H1 (cell line): Measurements from ENCODE around the gene LUM. TPM values are rescaled to one million over a fixed set of nuclear protein-coding genes. Genes with fewer than 3 reads are reported as not detected.

ENCODE experiments used
- CTCF ChIA-PET: fragments of 300-600 bp; sonication (Branson Sonifier 250); formaldehyde crosslinking; loops from one replicate; lab custom pipeline; 2021; ENCODE audit not compliant: partially characterized antibody; lab: Charles Lee
- POLR2A ChIA-PET: fragments of 300-600 bp; sonication (Branson Sonifier 250); formaldehyde crosslinking; loops from one replicate; lab custom pipeline; 2021; ENCODE audit warnings: inconsistent platforms; ENCODE audit not compliant: partially characterized antibody; lab: Charles Lee
- DNase-seq, 2 experiments: peaks; one replicate each; pipeline versions ENCODE4 v3.0.0 to v3.0.0-alpha.2; 2010 to 2022; ENCODE audit warnings: low spot score in 2 of 2, low read depth in 1 of 2, mixed read lengths in 1 of 2
- FAIRE-seq: peaks from 2 replicates; lab custom pipeline; 2011; peaks lifted over from hg19 to GRCh38; lab: Jason Lieb, UNC
- H2AFZ ChIP-seq: 2 replicates; pipeline ENCODE4 v1.8.1; 2012; ENCODE audit warnings: low read length, inconsistent platforms
- H2AK5ac ChIP-seq: 2 replicates; pipeline ENCODE4 v1.6.1; 2013; ENCODE audit warnings: low read depth, low read length
- H2BK120ac ChIP-seq: replicated peaks from 2 replicates; pipeline ENCODE3; 2013; ENCODE audit warnings: low read depth, low read length, inconsistent platforms
- H2BK12ac ChIP-seq: 2 replicates; pipeline ENCODE4 v1.6.1; 2013; ENCODE audit warnings: low read depth, low read length
- H2BK15ac ChIP-seq: 2 replicates; pipeline ENCODE4 v1.6.1; 2013; ENCODE audit warnings: low read length
- H2BK20ac ChIP-seq: 2 replicates; pipeline ENCODE4 v1.6.1; 2013; ENCODE audit warnings: low read length
- H2BK5ac ChIP-seq: 2 replicates; pipeline ENCODE4 v1.6.1; 2013; ENCODE audit warnings: low read depth, low read length
- H3K14ac ChIP-seq: 2 replicates; pipeline ENCODE4 v1.6.1; 2013; ENCODE audit warnings: inconsistent platforms; ENCODE audit not compliant: insufficient read length
- H3K18ac ChIP-seq: 2 replicates; pipeline ENCODE4 v1.6.1; 2013; ENCODE audit warnings: low read length; ENCODE audit errors: extremely low read depth
- H3K23ac ChIP-seq: 2 replicates; pipeline ENCODE4 v1.6.1; 2013; ENCODE audit warnings: inconsistent platforms; ENCODE audit not compliant: insufficient read length
- H3K23me2 ChIP-seq: 2 replicates; pipeline ENCODE4 v1.6.1; 2013; ENCODE audit warnings: low read depth, low read length
- H3K27ac ChIP-seq: 2 replicates; pipeline ENCODE4 v1.6.1; 2011; ENCODE audit warnings: low read depth, low read length, inconsistent platforms
- H3K27me3 ChIP-seq, 4 experiments: replicated peaks in 1 of 4; 1 replicate in 1 of 4; 2 replicates in 3 of 4; pipeline versions ENCODE4 v1.6.1 to v1.8.1; 2011 to 2013; ENCODE audit warnings: low read length in 3 of 4, mild to moderate bottlenecking in 3 of 4, inconsistent platforms in 2 of 4, mixed read lengths in 2 of 4, moderate library complexity in 1 of 4; ENCODE audit not compliant: control insufficient read depth in 3 of 4, insufficient read depth in 3 of 4; ENCODE audit errors: extremely low read depth in 1 of 4
- H3K36me3 ChIP-seq, 4 experiments: 2 replicates each; pipeline versions ENCODE4 v1.6.1 to v1.8.1; 2011 to 2013; ENCODE audit warnings: mild to moderate bottlenecking in 4 of 4, low read length in 3 of 4, moderate library complexity in 2 of 4, control low read depth in 1 of 4, inconsistent platforms in 1 of 4; ENCODE audit not compliant: insufficient read depth in 4 of 4, control insufficient read depth in 2 of 4
- H3K4ac ChIP-seq: replicated peaks from 2 replicates; pipeline ENCODE3; 2013; ENCODE audit warnings: low read length, low read depth, mixed read lengths, inconsistent platforms; ENCODE audit not compliant: insufficient read length
- H3K4me1 ChIP-seq, 4 experiments: replicated peaks in 1 of 4; 1 replicate in 1 of 4; 2 replicates in 3 of 4; pipeline versions ENCODE4 v1.6.1 to v1.8.1; 2011 to 2013; ENCODE audit warnings: low read length in 3 of 4, inconsistent platforms in 2 of 4, mixed read lengths in 1 of 4; ENCODE audit not compliant: insufficient read depth in 4 of 4, control insufficient read depth in 3 of 4
- H3K4me2 ChIP-seq, 2 experiments: 2 replicates each; pipeline versions ENCODE4 v1.6.1 to v1.8.1; 2011 to 2013; ENCODE audit warnings: low read depth in 2 of 2, low read length in 2 of 2, control low read depth in 1 of 2, inconsistent platforms in 1 of 2, mild to moderate bottlenecking in 1 of 2; ENCODE audit not compliant: insufficient read depth in 1 of 2
- H3K4me3 ChIP-seq, 4 experiments: fragments of 200-600, 300-600 bp in 1 of 4; sonication (generic), shearing (Covaris generic), sonication (Bioruptor Twin) in 1 of 4; 2 replicates each; pipeline versions ENCODE4 v1.5.1 to v1.8.1; 2011 to 2016; ENCODE audit warnings: low read length in 4 of 4, low read depth in 3 of 4, control low read depth in 2 of 4, inconsistent platforms in 2 of 4, mild to moderate bottlenecking in 2 of 4, mixed read lengths in 1 of 4, moderate library complexity in 1 of 4; ENCODE audit not compliant: insufficient read depth in 2 of 4; ENCODE audit errors: extremely low read depth in 1 of 4
- H3K56ac ChIP-seq: replicated peaks from 2 replicates; pipeline ENCODE3; 2013; ENCODE audit warnings: low read depth, mild to moderate bottlenecking, mixed read lengths, low read length, inconsistent platforms; ENCODE audit not compliant: insufficient read length
- H3K79me1 ChIP-seq: 2 replicates; pipeline ENCODE4 v1.6.1; 2013; ENCODE audit warnings: low read depth, low read length, control low read depth
- H3K79me2 ChIP-seq, 2 experiments: 2 replicates each; pipeline versions ENCODE4 v1.6.1 to v1.8.1; 2012 to 2013; ENCODE audit warnings: low read length in 2 of 2, mild to moderate bottlenecking in 2 of 2, inconsistent platforms in 1 of 2; ENCODE audit not compliant: insufficient read depth in 2 of 2, control insufficient read depth in 1 of 2
- H3K9ac ChIP-seq, 4 experiments: replicated peaks in 1 of 4; 1 replicate in 1 of 4; 2 replicates in 3 of 4; pipeline versions ENCODE4 v1.6.1 to v1.8.1; 2011 to 2013; ENCODE audit warnings: low read depth in 3 of 4, low read length in 3 of 4, control low read depth in 2 of 4, mild to moderate bottlenecking in 2 of 4, moderate library complexity in 2 of 4, inconsistent platforms in 1 of 4; ENCODE audit errors: extremely low read depth in 1 of 4
- H3K9me3 ChIP-seq, 2 experiments: 2 replicates each; pipeline versions ENCODE4 v1.6.1 to v1.8.1; 2012 to 2013; ENCODE audit warnings: mild to moderate bottlenecking in 2 of 2, moderate library complexity in 2 of 2, control low read depth in 1 of 2, inconsistent platforms in 1 of 2, low read depth in 1 of 2, low read length in 1 of 2, mixed read lengths in 1 of 2; ENCODE audit not compliant: insufficient read depth in 2 of 2
- H4K20me1 ChIP-seq, 2 experiments: replicated peaks in 1 of 2; 2 replicates each; pipeline versions ENCODE3 to v1.8.1; 2011 to 2013; ENCODE audit warnings: inconsistent platforms in 2 of 2, low read length in 2 of 2, mild to moderate bottlenecking in 1 of 2; ENCODE audit not compliant: insufficient read depth in 2 of 2, control insufficient read depth in 1 of 2
- H4K5ac ChIP-seq: 2 replicates; pipeline ENCODE4 v1.6.1; 2013; ENCODE audit warnings: low read length, low read depth, mixed read lengths, inconsistent platforms; ENCODE audit not compliant: insufficient read length
- H4K8ac ChIP-seq: 2 replicates; pipeline ENCODE4 v1.8.0; 2013; ENCODE audit warnings: mild to moderate bottlenecking, moderate library complexity, low read length, inconsistent platforms; ENCODE audit not compliant: insufficient read depth; ENCODE audit errors: extremely low read depth
- H4K91ac ChIP-seq: replicated peaks from 2 replicates; pipeline ENCODE3; 2013; ENCODE audit warnings: low read length, mixed read lengths, inconsistent platforms; ENCODE audit not compliant: insufficient read length
- BCL11A ChIP-seq, 2 experiments: IDR thresholded peaks; one replicate each; pipeline ENCODE4 v1.6.1; 2011; ENCODE audit warnings: low read depth in 2 of 2, low read length in 2 of 2, mild to moderate bottlenecking in 2 of 2
- CHD2 ChIP-seq: IDR thresholded peaks from 2 replicates; pipeline ENCODE4 v1.6.1; 2012; ENCODE audit warnings: low read length, improper control_type of control experiment
- CTBP2 ChIP-seq: IDR thresholded peaks from 2 replicates; pipeline ENCODE4 v1.7.0; 2011; ENCODE audit warnings: borderline replicate concordance, mild to moderate bottlenecking, moderate library complexity, mixed read lengths, low read length; ENCODE audit not compliant: insufficient read depth, insufficient read length
- EZH2 ChIP-seq: fragments of 200-600 bp; sonication (generic); IDR thresholded peaks from 2 replicates; pipeline ENCODE4 v1.7.1; 2012; ENCODE audit warnings: low read depth, mild to moderate bottlenecking, moderate library complexity, low read length, inconsistent platforms; ENCODE audit not compliant: severe bottlenecking
- PHF8 ChIP-seq: fragments of 200-600 bp; sonication (generic); conservative IDR thresholded peaks from 2 replicates; pipeline ENCODE4 v1.7.1; 2012; ENCODE audit warnings: low read depth, mild to moderate bottlenecking, inconsistent platforms, low read length, moderate library complexity
- RAD21 ChIP-seq, 2 experiments: IDR thresholded peaks in 1 of 2; conservative IDR thresholded peaks in 1 of 2; 2 replicates each; pipeline ENCODE4 v1.6.1; 2011; ENCODE audit warnings: low read depth in 2 of 2, low read length in 2 of 2, improper control_type of control experiment in 1 of 2, inconsistent platforms in 1 of 2, mild to moderate bottlenecking in 1 of 2, moderate library complexity in 1 of 2
- RBBP5 ChIP-seq: IDR thresholded peaks from 2 replicates; pipeline ENCODE4 v1.7.1; 2012; ENCODE audit warnings: low read depth, mild to moderate bottlenecking, inconsistent platforms, low read length, moderate library complexity, borderline replicate concordance
- RNF2 ChIP-seq: fragments of 200-900, 300-1000 bp; sonication (generic); IDR thresholded peaks from 2 replicates; pipeline ENCODE4 v1.7.1; 2016; ENCODE audit warnings: borderline replicate concordance, low read depth, mild to moderate bottlenecking, antibody characterized with exemption, low read length; ENCODE audit not compliant: poor library complexity, severe bottlenecking; ENCODE audit errors: missing control alignments
- RXRA ChIP-seq: IDR thresholded peaks from 2 replicates; pipeline ENCODE4 v1.6.1; 2011; ENCODE audit warnings: low read depth, mild to moderate bottlenecking, low read length, moderate library complexity; ENCODE audit not compliant: insufficient read depth
- SAP30 ChIP-seq: fragments of 300-600 bp; sonication (generic); IDR thresholded peaks from 2 replicates; pipeline ENCODE4 v1.7.1; 2012; ENCODE audit warnings: low read length, moderate library complexity, mild to moderate bottlenecking, inconsistent platforms; ENCODE audit not compliant: insufficient read depth, insufficient replicate concordance
- polyA plus RNA-seq, 7 experiments: library from polyadenylated mRNA; depleted of rRNA in 3 of 7; stranded (reverse) in 5 of 7; unstranded in 2 of 7; fragments of >200 nt in 5 of 7; fragments of 200-250 nt in 2 of 7; gene quantifications; 1 replicate in 5 of 7; 2 replicates in 1 of 7; 4 replicates in 1 of 7; pipeline versions ENCODE4 v1.2.1 to v1.2.3, GENCODE V29; 2011 to 2013; ENCODE audit warnings: missing spikeins in 2 of 7, mixed read lengths in 2 of 7
- total RNA-seq: library from RNA; stranded (reverse); fragmentation: NEBNext Ultra II Directional; extraction: Animal tissue kit (Norgen Biotek cat#: 25700); gene quantifications from 2 replicates; pipeline ENCODE4 v1.2.1, GENCODE V29; 2021

Gene LUM
- total and polyA plus RNA-seq, 2 of the 8 experiments (the other 6 are each of a cell fraction or from before 2014, with no cell fraction given): not detected

DNA sequence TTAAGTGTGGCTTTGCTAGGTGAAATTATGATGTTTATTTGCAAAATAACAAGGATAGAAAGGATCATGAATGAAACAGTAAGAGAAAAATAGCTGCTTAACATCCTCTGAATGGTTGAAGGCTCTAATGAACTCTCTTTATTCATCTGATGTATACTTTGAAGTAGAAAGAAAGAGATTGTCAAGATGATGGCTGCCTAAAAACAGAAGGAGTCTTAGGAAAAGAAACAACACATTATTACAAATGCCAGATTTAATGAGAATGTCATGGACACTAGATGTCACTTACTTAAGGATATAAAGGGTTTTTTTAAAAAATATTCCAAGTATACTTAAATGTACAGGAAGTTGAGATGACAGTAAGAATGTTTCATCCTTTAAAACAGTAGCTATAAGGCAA lies 49.7 kb upstream of the LUM start:
- H2BK5ac ChIP-seq: no peak overlapping the region
- no peak overlapping the region for H3K4me3 ChIP-seq
- no peak overlapping the region for H3K4ac ChIP-seq
- H4K8ac ChIP-seq: no peak overlapping the region
- H3K4me2 ChIP-seq: no peak overlapping the region
- no peaks in the 10 kb centered on the region for H3K79me2 ChIP-seq
- H3K9ac ChIP-seq: no peak overlapping the region
- no peak overlapping the region; the same call in 1 of the 2 replicates for H2AFZ ChIP-seq
- no peaks in the 10 kb centered on the region for H3K36me3 ChIP-seq
- H3K27me3 ChIP-seq: no peaks in the 10 kb centered on the region
- DNase-seq: no peak
- H4K20me1 ChIP-seq: no peaks in the 10 kb centered on the region
- H2BK12ac ChIP-seq: no peak overlapping the region
- H4K91ac ChIP-seq: no peak overlapping the region
- no peak overlapping the region for H3K23ac ChIP-seq
- H3K14ac ChIP-seq: no peak overlapping the region
- H3K56ac ChIP-seq: no peak overlapping the region
- no peaks in the 10 kb centered on the region for H3K79me1 ChIP-seq
- H3K27ac ChIP-seq: no peak overlapping the region
- ChIA-PET POLR2A (no interaction called here), CTCF (interaction anchor here (0.8 to 1.3 kb wide), 3 partner anchors 12 to 165 kb away, joined by 4 to 5 read pairs (median 4); no protein-coding TSS in a partner anchor)
- H2BK120ac ChIP-seq: no peak overlapping the region
- no peak for FAIRE-seq
- H2BK15ac ChIP-seq: no peak overlapping the region
- H3K18ac ChIP-seq: no peak overlapping the region
- H4K5ac ChIP-seq: no peak overlapping the region
- no peak overlapping the region for H2BK20ac ChIP-seq
- H2AK5ac ChIP-seq: no peak overlapping the region
- no peaks in the 10 kb centered on the region for H3K4me1 ChIP-seq
- no peaks in the 10 kb centered on the region for H3K23me2 ChIP-seq
- TF ChIP-seq BCL11A (IDR thresholded peaks at IDR 0.05; ENCODE audit: low read depth in 2 of 2, low read length in 2 of 2) (no peak), PHF8 (no peak), RAD21 (IDR thresholded peaks at IDR 0.05 in 1 of 2, conservative IDR thresholded peaks at IDR 0.05 in 1 of 2; ENCODE audit: low read depth in 2 of 2, low read length in 2 of 2) (no peak), RBBP5 (no peak), CHD2 (no peak), RXRA (no peak), SAP30 (no peak), RNF2 (no peak), EZH2 (no peak), CTBP2 (no peak)
- no peaks in the 10 kb centered on the region for H3K9me3 ChIP-seq
